HG03060 (cell line): Measurements from ENCODE around the gene ICAM2.

Experiments
- ATAC-seq: cut with Tn5 transposase; IDR thresholded peaks from one replicate; pipeline ENCODE4 v1.9.1; 2021; ENCODE audit warnings: low read depth, moderate number of reproducible peaks; ENCODE audit not compliant: unreplicated experiment

Gene ICAM2

DNA sequence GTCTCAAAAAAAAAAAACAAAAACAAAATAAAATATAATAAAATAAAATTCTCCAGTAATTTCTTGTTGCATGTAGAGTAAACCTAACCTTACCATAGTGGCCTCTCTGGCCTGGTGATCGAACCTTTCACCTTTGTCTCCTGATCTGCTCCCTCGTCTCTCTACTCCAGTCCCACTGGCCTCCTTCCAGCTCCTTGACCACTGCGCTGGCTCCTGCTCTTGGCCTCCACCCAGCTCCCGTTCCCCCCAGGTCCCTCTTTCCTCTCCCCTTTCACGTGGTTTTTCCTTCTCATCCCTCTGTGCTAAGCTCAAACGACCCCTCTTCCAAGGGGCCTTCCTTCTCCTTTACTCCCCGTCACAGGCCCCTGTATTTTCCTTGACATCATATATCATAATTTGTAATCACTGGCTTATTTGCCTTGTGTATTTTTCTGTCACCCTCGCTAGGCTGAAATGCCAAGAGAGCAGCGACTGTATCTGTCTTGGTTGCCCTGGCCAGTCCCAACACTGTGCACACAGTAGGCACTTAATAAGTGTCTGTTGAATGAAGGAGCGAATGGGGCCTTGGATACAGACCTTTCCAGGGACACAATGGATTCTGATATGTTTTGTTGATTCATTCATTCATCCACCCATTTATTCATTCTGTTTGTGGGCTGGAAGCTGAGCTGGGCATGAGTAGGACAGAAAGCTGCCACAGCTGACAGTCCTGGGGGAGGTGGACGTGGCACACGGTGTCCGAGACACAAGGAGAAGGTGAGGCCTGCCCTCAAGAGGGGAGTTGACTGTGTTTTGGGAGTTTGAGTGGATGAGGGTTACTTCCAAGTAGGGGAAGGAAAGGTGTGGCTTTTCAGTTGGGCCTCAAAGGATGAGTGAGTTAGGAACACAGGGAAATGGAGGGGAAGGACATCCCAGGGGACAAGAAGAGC is 41.9 kb downstream of the ICAM2 start:
- ATAC-seq: no peak

DNA sequence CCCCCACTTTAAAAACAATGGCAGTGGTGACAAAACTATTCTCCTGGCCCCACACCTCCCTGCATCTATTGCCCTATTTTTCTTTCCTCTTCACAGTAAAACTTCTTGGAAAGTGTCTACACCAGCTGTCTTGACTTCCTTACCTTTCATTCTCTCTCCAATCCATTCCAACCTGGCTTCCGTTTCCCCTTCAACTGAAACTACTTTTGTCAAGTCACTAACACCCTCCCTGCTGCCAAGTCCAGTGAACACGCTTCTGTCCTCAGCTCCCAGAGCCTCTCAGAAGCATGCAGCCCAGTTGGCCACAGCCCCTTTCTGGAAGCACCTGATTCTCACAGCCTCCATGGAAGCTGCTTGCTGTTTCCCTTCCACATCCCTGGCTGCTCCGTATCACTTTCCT is 43.7 kb downstream of the ICAM2 start:
- ATAC-seq: no peak

GRCh38 chr17:63975541-63976092 is 44.8 kb downstream of the ICAM2 start:
- ATAC-seq: no peak

GRCh38 chr17:63974594-63975192 is 45.7 kb downstream of the ICAM2 start:
- ATAC-seq: no peak

DNA sequence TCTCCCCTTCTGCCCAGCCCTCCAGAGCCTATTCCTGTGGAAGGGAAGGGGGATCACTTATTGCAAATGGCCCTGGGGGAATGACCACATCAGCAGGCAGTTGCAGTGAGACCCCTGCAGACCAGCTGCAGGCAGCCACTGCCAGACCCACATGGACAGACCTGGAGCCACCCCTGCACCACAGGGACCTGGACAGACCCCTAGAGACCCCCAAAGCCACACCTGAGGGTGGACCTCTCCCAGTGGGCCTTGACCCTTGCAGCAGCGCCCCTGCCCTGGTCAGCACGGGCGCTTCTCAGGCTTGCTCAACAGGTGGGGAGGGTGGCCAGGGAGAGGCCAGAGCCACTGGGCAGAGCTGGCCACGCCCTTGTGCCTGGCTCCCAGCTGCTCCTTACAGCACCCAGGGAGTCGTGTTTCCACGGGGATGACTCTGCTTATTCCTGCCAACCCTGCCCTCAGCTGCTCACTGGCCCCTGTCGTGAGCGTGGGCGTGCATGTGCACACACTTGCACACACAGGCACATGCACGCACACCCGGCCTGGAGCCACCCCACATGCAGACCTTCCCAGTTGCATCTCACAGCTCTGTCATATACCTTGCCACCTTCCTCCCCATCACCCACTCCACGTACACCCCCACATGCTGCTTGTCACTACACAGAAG is 46.4 kb downstream of the ICAM2 start:
- ATAC-seq: no peak

- no peak for ATAC-seq
Observed at GRCh38 chr17:63973247-63973646, 47.2 kb downstream of the ICAM2 start.

DNA sequence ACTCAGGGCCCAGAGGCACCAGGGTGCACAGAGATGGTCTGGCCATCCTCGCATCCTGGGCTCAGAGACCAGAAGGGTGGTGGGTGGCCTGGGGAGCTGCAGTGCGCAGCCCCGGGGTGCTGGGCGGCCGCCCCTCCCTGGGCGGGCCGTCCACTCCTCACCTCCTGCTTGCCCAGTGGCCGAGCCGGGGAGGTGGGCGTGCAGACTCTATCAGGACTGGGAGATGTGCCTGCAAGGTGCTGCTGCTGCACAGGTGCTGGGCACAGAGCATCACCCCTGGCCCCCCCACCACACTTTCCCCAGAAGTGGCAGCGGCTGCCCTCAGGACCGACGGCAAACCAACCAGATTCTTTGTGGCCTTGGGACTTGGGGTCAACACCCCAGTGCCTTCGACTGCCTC is 47.6 kb downstream of the ICAM2 start, which contains the start of gene SCN4A:
Gene SCN4A, minus strand, starts transcription at position 123 of the 400 bp plus-strand sequence. Its CDS starts 77 bp downstream, at position 46.
- ATAC-seq: no peak

DNA sequence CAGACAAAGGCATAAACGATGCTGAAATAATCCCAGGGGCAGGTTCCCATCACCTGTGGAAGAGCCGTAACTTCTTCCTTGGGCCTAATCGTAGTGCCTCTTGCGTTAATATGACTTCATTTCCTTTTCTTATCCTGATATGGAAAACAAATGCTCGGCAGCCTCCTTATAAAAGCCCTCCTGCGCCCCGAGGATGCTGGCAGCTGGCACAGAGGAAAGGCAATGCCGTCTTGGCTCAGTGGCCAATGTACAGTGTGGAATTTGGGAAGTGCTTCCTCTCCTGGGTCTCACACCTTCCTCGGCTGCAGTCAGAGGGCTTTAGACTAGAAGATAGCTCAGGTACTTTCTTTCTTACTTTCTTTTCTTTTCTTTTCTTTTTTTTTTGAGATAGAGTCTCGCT is 51.2 kb downstream of the ICAM2 start:
- no peak for ATAC-seq

GRCh38 chr17:63967953-63968352 is 52.5 kb downstream of the ICAM2 start:
- ATAC-seq: no peak

DNA sequence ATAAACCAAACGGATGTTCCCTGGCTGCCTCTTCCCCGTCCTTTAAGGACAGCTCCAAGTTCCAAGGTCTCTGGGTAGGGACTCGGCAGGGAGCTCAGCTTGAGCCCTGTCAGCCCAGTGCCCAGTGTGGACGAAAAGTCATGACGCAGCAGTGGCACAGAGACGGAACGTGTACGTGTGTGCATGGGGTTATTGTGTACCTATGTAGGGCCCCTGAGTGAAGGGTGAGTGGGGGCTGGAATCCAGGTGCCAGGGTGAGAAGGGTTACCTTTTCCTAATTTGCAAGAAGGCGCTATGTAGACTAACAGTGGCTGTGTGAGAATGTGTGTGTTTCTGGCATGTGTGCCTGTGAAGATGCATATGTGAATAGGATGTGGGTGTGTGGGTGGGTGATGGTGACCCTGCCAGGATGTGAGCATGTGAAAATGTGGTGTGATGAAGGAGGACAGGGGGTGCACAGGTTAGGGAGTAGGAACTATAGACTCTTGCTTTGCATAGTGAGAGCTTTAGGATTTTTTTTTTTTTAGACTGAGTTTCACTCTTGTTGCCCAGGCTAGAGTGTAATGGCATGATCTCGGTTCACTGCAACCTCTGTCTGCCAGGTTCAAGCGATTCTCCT is 53.7 kb downstream of the ICAM2 start:
- no peak for ATAC-seq

- ATAC-seq: no peak
Observed at GRCh38 chr17:63963123-63963522, 57.3 kb downstream of the ICAM2 start.

GRCh38 chr17:63962298-63962744 is 58.1 kb downstream of the ICAM2 start:
- no peak for ATAC-seq

GRCh38 chr17:63961355-63962212 is 58.8 kb downstream of the ICAM2 start:
- no peak for ATAC-seq

DNA sequence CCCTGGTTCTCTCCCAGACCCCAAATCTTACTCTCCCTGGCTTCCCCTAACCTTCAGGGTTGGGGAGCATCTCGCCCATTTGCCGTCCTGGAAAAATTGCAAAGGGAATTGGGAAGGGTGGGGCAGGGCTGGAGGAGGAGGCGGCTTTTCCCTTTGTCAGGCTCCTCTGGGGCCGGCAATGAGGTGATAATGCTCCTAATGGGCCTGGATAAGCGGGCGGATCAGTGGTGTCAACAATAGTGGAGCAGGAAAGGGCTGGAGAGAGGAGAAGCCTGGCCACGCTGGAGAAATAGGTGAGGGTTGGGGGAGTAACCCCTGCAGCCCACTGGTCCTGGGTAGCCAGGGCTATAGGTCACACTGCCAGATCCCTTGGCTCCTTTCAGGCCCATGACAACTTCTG is 60.0 kb downstream of the ICAM2 start:
- ATAC-seq: no peak

DNA sequence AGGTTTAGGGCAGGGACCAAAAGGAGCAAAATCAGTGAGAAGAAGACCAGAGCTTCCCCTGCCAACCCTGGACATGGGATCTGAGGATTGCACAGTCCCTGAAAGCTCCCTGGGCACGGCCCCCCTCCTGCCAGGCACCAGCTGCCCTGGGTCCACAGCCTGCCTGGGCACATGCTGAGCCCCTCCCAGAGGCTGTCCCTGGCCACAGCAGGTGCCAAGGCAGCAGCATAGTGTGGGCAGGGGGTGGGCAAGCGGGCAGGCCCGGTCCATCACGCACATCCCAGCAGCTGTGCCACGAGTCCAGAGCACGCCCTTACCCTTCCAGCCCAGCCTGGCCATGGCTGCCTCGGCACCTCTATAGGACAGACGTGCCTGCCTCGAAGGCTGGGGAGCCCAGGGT is 60.4 kb downstream of the ICAM2 start:
- no peak for ATAC-seq

DNA sequence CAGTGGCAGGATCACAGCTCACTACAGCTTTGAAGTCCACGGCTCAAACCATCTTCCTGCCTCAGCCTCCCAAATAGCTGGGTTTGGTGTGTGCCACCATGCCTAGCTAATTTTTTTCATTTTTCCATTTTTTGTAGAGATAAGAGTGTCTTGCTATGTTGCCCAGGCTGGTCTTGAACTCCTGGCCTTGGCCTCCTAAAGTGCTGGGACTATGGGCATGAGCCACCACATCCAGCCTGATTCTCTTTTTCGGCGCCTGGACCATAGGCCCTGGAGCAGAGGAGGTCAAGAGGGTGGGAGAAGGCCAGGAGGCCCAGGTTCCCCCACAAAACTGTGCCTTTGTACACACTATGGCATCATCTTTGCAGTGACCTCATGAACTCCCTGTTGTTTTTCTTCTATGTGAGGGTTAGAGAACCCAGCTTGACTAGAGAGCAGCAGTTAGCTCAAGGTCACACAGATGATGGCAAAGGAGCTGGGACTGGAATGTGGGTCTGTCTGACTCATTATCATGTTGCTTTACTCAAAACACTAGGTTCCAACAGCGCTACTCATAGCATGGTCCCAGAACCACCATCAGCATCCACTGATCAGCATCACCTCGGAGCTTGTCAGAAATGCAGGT is 64.0 kb downstream of the ICAM2 start:
- ATAC-seq: no peak

DNA sequence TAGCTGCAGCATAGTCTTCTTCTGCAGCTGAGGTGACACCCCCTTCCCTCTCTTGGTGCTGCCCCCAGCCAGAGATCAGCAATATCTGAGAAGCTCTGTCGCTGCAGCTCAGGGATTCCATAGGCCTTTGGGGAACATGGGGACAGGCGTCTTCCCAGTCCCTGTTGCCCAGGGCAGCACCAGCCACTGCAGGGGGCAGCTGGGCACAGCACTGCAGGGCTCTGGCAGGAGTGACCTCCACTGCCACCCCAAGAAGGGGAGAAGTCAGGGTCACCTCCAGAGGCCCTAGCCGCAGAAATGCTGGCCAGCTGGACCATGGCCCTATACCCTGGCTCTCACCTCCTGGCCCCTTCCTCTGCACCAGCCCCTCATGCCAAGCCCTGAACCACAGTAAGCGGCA is 64.6 kb downstream of the ICAM2 start:
- no peak for ATAC-seq

DNA sequence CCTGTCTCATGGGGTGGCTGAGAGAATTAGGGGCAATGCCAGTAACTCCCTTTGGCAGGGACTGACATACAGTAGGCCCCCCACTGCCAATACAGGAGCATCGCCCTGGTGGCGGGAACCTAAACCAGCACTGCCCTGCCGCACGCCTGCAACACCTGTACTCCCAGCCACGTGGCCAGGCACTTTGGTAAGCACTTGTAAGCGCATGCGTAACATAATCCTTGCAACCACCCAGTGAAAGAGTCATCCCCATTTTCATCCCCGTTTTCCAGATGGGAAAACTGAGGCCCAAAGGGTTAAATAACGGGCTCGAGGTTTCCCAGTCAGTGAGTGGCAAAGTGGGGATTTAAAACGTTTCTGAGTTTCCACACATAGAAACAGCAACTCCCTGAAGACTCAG is 65.2 kb downstream of the ICAM2 start:
- no peak for ATAC-seq

DNA sequence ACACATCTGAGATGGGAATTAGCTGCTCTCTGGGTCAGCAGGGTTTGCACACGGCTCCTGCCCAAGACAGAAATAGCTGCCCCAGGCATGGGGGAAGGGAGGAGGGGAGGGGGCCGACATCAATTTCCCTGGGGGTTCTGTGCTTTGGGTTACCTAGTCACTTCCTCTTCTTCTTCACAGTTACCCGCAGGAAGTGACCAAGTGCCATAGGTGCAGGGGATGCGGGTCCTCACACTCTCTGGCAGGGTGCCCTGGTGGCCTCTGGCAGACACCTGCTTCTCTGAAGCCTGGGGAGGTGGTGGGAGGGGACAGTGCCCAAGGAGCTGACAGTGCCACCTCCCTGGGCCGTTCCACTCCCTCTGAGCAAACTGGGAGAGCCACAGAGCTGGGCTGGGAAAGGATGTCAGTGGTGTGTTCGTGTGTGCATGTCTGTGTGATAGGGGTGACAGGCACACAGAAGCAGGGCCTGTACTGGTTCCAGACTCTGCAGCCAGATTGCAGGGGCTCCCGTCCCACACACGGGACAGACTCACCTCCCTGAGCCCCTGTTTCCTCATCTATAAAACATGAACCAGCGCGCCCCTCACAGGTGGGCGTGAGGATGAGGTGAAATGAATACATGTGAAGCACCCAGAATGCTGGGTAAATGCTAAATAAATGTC is 65.9 kb downstream of the ICAM2 start:
- no peak for ATAC-seq
